SU-DHL-6 (cell line): ENCODE results near the gene GRIK3.

Experiments used
- H2AFZ ChIP-seq: fragments of 200-600 bp; sonication (generic); 2 replicates; pipeline ENCODE4 v1.6.1; 2014; ENCODE audit warnings: low read depth, mild to moderate bottlenecking, moderate library complexity, mixed read lengths, antibody characterized with exemption, low read length; ENCODE audit not compliant: severe bottlenecking
- H3F3A ChIP-seq: fragments of 200-600 bp; shearing (Covaris generic); 2 replicates; pipeline ENCODE4 v1.6.0; 2016; ENCODE audit warnings: antibody characterized with exemption, mild to moderate bottlenecking; ENCODE audit not compliant: insufficient read depth
- H3K27ac ChIP-seq: fragments of 200-600 bp; sonication (generic); 2 replicates; pipeline ENCODE4 v1.5.1; 2016; ENCODE audit warnings: low read depth, mild to moderate bottlenecking, low read length, moderate library complexity, mixed read lengths
- H3K27me3 ChIP-seq: fragments of 200-600 bp; sonication (generic), shearing (Covaris generic); 2 replicates; pipeline ENCODE4 v1.6.0; 2014; ENCODE audit warnings: mild to moderate bottlenecking, low read length
- H3K36me3 ChIP-seq: fragments of 200-600 bp; sonication (generic); 2 replicates; pipeline ENCODE4 v1.6.1; 2014; ENCODE audit warnings: mild to moderate bottlenecking, low read length, mixed read lengths
- H3K4me2 ChIP-seq: fragments of 300-600, 200-600 bp; shearing (Covaris generic), sonication (generic); 2 replicates; pipeline ENCODE4 v1.6.0; 2014; ENCODE audit warnings: low read length, low read depth, mild to moderate bottlenecking; ENCODE audit not compliant: poor library complexity, severe bottlenecking
- H3K4me3 ChIP-seq: fragments of 200-600 bp; sonication (generic); 2 replicates; pipeline ENCODE4 v1.5.1; 2014; ENCODE audit warnings: antibody characterized with exemption, low read length, mild to moderate bottlenecking, mixed read lengths; ENCODE audit not compliant: insufficient read depth, poor library complexity, severe bottlenecking
- H3K79me2 ChIP-seq: fragments of 200-600 bp; sonication (generic); 2 replicates; pipeline ENCODE4 v1.6.1; 2014; ENCODE audit warnings: mild to moderate bottlenecking, low read length, moderate library complexity; ENCODE audit not compliant: insufficient read depth
- H3K9ac ChIP-seq: fragments of 200-600 bp; sonication (generic); 2 replicates; pipeline ENCODE4 v1.7.0; 2014; ENCODE audit warnings: mild to moderate bottlenecking, low read length
- H3K9me2 ChIP-seq: fragments of 200-600 bp; sonication (generic); replicated peaks from 2 replicates; pipeline ENCODE4 v1.6.1; 2014; ENCODE audit warnings: low read length; ENCODE audit not compliant: insufficient read depth
- H3K9me3 ChIP-seq: fragments of 200-600 bp; sonication (generic); 2 replicates; pipeline ENCODE4 v1.6.1; 2014; ENCODE audit warnings: low read length, mixed read lengths; ENCODE audit not compliant: insufficient read depth
- H4K20me1 ChIP-seq: fragments of 200-600 bp; sonication (generic); 2 replicates; pipeline ENCODE4 v1.6.1; 2014; ENCODE audit warnings: low read depth, mild to moderate bottlenecking, antibody characterized with exemption, low read length, moderate library complexity, mixed read lengths
- CTCF ChIP-seq: fragments of 200-600 bp; sonication (generic); IDR thresholded peaks from one replicate; pipeline ENCODE4 v1.5.1; 2017; ENCODE audit warnings: antibody characterized with exemption, mild to moderate bottlenecking, low read length, moderate library complexity; ENCODE audit not compliant: insufficient read depth, poor library complexity, severe bottlenecking
- EZH2phosphoT487 ChIP-seq: fragments of 200-600 bp; sonication (generic), shearing (Covaris generic); conservative IDR thresholded peaks from 2 replicates; pipeline ENCODE4 v1.6.1; 2018; ENCODE audit warnings: mild to moderate bottlenecking, antibody characterized with exemption, low read length, moderate library complexity, mixed read lengths

The GRIK3 gene

GRCh38 chr1:36884029-36884701 lies 150.2 kb downstream of the GRIK3 start:
- Histone ChIP-seq H3K36me3 (no peaks in the 10 kb centered on the region), H3K9me3 (no peaks in the 10 kb centered on the region), H3K4me3 (no peak overlapping the region), H3F3A (no peaks in the 10 kb centered on the region), H4K20me1 (no peaks in the 10 kb centered on the region), H3K27ac (peak overlapping the region; percentile 63), H3K9me2 (no peaks in the 10 kb centered on the region), H2AFZ (no peak overlapping the region), H3K79me2 (no peaks in the 10 kb centered on the region), H3K4me2 (peak overlapping the region; percentile 35), H3K9ac (no peak overlapping the region; the same call in 1 of the 2 replicates), H3K27me3 (no peaks in the 10 kb centered on the region)
- TF ChIP-seq CTCF, result no peak
- TF ChIP-seq EZH2phosphoT487, result no peak

- no peak overlapping the region for H2AFZ ChIP-seq
- H3K27ac ChIP-seq, result peak overlapping the region; percentile 63
These were observed 150.9 kb downstream of the GRIK3 start for GRCh38 chr1:36883315-36883949.

GRCh38 chr1:36882536-36883285 lies 151.6 kb downstream of the GRIK3 start:
- Histone ChIP-seq H3K27me3 (no peaks in the 10 kb centered on the region), H3F3A (no peaks in the 10 kb centered on the region), H3K27ac (no peak overlapping the region), H3K9me2 (no peaks in the 10 kb centered on the region), H4K20me1 (no peaks in the 10 kb centered on the region), H3K4me2 (no peak overlapping the region), H3K4me3 (no peak overlapping the region), H3K9ac (no peak overlapping the region), H3K36me3 (no peaks in the 10 kb centered on the region), H3K79me2 (no peaks in the 10 kb centered on the region), H2AFZ (no peak overlapping the region), H3K9me3 (no peaks in the 10 kb centered on the region)
- TF ChIP-seq EZH2phosphoT487, result no peak
- TF ChIP-seq CTCF, result no peak

More at GRCh38 chr1:36883315-36883949, 150.9 kb downstream of the GRIK3 start:
- Histone ChIP-seq H3K79me2 (no peaks in the 10 kb centered on the region), H3K36me3 (no peaks in the 10 kb centered on the region), H3K4me2 (peak overlapping the region; percentile 35), H3K9ac (no peak overlapping the region), H3F3A (no peaks in the 10 kb centered on the region), H3K9me3 (no peaks in the 10 kb centered on the region), H3K9me2 (no peaks in the 10 kb centered on the region), H4K20me1 (no peaks in the 10 kb centered on the region), H3K27me3 (no peaks in the 10 kb centered on the region), H3K4me3 (no peak overlapping the region)
- TF ChIP-seq CTCF, result no peak
- TF ChIP-seq EZH2phosphoT487, result no peak
